Tibial artery (tissue), 4 donors: Measurements from ENCODE around the gene CDCA7L.

Source experiments
- DNase-seq, 2 donors: peaks; one replicate each; pipeline ENCODE4 v3.0.0-alpha.2; 2019
- H3K27ac ChIP-seq, 2 donors: fragments of 200-600 bp; sonication (generic) in 1 of 2; 1 replicate in 1 of 2; 2 replicates in 1 of 2; pipeline ENCODE4 v1.5.1; 2018 to 2019; ENCODE audit warnings: mild to moderate bottlenecking in 1 of 2
- H3K27me3 ChIP-seq, 2 donors: fragments of 200-600 bp; sonication (generic) in 1 of 2; one replicate each; pipeline versions ENCODE4 v1.5.1 to v1.6.0; 2016 to 2019
- H3K36me3 ChIP-seq, 3 donors: fragments of 200-600 bp; sonication (generic) in 2 of 3; one replicate each; pipeline ENCODE4 v1.5.1; 2016 to 2019; ENCODE audit warnings: mild to moderate bottlenecking in 2 of 3
- H3K4me1 ChIP-seq, 4 donors: fragments of 200-600 bp; sonication (generic) in 2 of 4; 1 replicate in 3 of 4; 2 replicates in 1 of 4; pipeline ENCODE4 v1.5.1; 2016 to 2019
- H3K4me3 ChIP-seq, 2 donors: fragments of 200-600 bp; sonication (generic) in 1 of 2; 1 replicate in 1 of 2; 2 replicates in 1 of 2; pipeline ENCODE4 v1.5.1; 2018 to 2019; ENCODE audit warnings: mild to moderate bottlenecking in 2 of 2
- H3K9me3 ChIP-seq, 3 donors: fragments of 200-600 bp; sonication (generic) in 1 of 3; one replicate each; pipeline ENCODE4 v1.5.1; 2016 to 2019
- CTCF ChIP-seq, 2 experiments: fragments of 200-600 bp in 1 of 2; fragments of 450-650 bp in 1 of 2; IDR thresholded peaks; one replicate each; pipeline ENCODE4 v1.5.1; 2017 to 2019; ENCODE audit warnings: antibody characterized with exemption in 2 of 2, mild to moderate bottlenecking in 1 of 2, moderate library complexity in 1 of 2
- intact Hi-C: fragments of 100-400 bp; cut with DNase I; formaldehyde crosslinking; loops from one replicate; pipeline ENCODE4 v1.15.0; 2023; ENCODE audit warnings: low total_unique reads

The CDCA7L gene, protein sequence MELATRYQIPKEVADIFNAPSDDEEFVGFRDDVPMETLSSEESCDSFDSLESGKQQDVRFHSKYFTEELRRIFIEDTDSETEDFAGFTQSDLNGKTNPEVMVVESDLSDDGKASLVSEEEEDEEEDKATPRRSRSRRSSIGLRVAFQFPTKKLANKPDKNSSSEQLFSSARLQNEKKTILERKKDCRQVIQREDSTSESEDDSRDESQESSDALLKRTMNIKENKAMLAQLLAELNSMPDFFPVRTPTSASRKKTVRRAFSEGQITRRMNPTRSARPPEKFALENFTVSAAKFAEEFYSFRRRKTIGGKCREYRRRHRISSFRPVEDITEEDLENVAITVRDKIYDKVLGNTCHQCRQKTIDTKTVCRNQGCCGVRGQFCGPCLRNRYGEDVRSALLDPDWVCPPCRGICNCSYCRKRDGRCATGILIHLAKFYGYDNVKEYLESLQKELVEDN

GRCh38 chr7:21945454-21946221 lies at the start of gene CDCA7L:
Gene CDCA7L, minus strand, starts transcription at chr7:21945899. Its CDS starts 95 bp downstream, at chr7:21945804.
- H3K9me3 ChIP-seq: no peaks in the 10 kb centered on the region

GRCh38 chr7:21986096-21986495 lies 40.4 kb upstream of the CDCA7L start:
- H3K4me1 ChIP-seq: no peaks in the 10 kb centered on the region
- H3K27me3 ChIP-seq: no peaks in the 10 kb centered on the region
- H3K27ac ChIP-seq: no peak overlapping the region
- no peaks in the 10 kb centered on the region for H3K9me3 ChIP-seq
- H3K36me3 ChIP-seq: no peaks in the 10 kb centered on the region
- H3K4me3 ChIP-seq: no peak overlapping the region
- intact Hi-C loops: no loop called here
- no peak for TF ChIP-seq CTCF (IDR thresholded peaks at IDR 0.05)
- DNase-seq: no peak

More at GRCh38 chr7:21945454-21946221, at the start of gene CDCA7L:
- Histone ChIP-seq H3K27me3 (peaks cover 0 to 14% of the 10 kb centered on the region in 2 donors), H3K27ac (peak within 1 kb of the TSS; percentile 30 to 36), H3K36me3 (no peaks in the 10 kb centered on the region), H3K4me1 (peaks cover 0 to 22% (median 13%) of the 10 kb centered on the region in 4 donors), H3K4me3 (peak within 1 kb of the TSS; percentile 53 to 55)
- DNase-seq: peak; percentile 48 to 69
- intact Hi-C loops: no loop called here
- TF ChIP-seq CTCF (IDR thresholded peaks at IDR 0.05): no peak

DNA sequence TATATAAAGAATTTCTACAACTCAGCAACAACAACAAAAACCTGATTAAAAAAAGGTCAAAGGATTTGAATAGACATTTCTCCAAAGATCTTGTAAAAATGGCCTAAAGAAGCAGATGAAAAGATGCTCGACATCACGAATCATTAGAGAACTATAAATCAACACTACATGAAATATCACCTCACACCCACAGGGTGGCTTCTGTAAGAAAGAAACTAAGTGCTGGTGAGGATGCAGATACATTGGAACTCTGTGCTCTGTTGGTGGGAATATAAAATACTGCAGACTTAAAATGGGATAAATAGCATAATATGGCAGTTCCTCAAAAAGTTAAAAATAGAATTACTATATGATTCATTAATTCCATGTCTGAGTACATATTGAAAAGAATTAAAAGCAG lies 38.3 kb upstream of the CDCA7L start:
- H3K9me3 ChIP-seq: no peaks in the 10 kb centered on the region
- DNase-seq: no peak
- intact Hi-C loops: no loop called here
- no peaks in the 10 kb centered on the region for H3K36me3 ChIP-seq
- no peaks in the 10 kb centered on the region for H3K4me1 ChIP-seq
- no peak overlapping the region for H3K4me3 ChIP-seq
- TF ChIP-seq CTCF (IDR thresholded peaks at IDR 0.05): no peak
- H3K27me3 ChIP-seq: no peaks in the 10 kb centered on the region
- H3K27ac ChIP-seq: no peak overlapping the region

DNA sequence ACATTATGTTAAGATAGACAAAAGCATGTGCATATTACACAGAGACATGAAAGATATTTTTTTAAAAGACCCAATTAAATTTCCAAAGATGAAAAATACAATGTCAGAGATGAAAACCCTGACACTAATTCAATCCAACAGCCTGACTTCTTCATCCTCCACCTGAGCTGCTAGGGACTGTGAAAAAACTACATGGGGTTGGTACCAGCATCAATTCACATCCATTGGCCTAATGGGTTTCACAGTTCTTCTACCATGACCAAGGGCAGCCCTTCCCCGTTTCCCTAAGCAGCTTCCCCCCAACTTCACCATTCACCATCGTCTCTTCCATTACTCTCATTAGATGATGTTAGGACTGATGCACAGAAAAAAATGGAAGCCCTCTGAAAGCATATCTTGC lies 37.4 kb upstream of the CDCA7L start:
- no peak for TF ChIP-seq CTCF (IDR thresholded peaks at IDR 0.05)
- no peak overlapping the region for H3K4me3 ChIP-seq
- no peaks in the 10 kb centered on the region for H3K27me3 ChIP-seq
- intact Hi-C loops: no loop called here
- H3K4me1 ChIP-seq: no peaks in the 10 kb centered on the region
- H3K9me3 ChIP-seq: no peaks in the 10 kb centered on the region
- no peak for DNase-seq
- H3K36me3 ChIP-seq: no peaks in the 10 kb centered on the region
- no peak overlapping the region for H3K27ac ChIP-seq

GRCh38 chr7:21981524-21981923 lies 35.8 kb upstream of the CDCA7L start:
- TF ChIP-seq CTCF (IDR thresholded peaks at IDR 0.05): no peak
- Histone ChIP-seq H3K4me1 (no peaks in the 10 kb centered on the region), H3K27me3 (no peaks in the 10 kb centered on the region), H3K27ac (no peak overlapping the region), H3K4me3 (no peak overlapping the region), H3K36me3 (no peaks in the 10 kb centered on the region), H3K9me3 (no peaks in the 10 kb centered on the region)
- intact Hi-C loops: no loop called here
- DNase-seq: no peak
